ENCODE results near the gene SNAPC3. TPM values are rescaled to one million over a fixed set of nuclear protein-coding genes. Genes with fewer than 3 reads are reported as not detected.

SNAPC3 gene
- total RNA-seq, 2 donors from 2014 or later, result 41.3 to 52.5 TPM

DNA sequence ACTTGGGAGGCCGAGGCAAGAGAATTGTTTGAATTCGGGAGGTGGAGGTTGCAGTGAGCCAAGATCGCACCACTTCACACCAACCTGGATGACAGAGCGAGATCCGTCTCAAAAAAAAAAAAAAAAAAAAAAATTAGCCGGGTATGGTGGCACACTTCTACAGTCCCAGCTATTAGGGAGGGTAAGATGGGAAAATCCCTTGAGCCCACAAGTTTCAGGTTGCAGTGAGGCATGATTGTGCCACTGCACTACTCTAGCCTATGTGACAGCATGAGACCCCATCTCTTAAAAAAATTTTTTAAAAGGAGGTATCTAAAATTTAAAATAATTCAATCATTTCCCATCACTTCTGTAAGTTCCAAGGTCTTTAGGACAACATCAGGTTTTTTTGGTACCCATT lies 62.1 kb downstream of the SNAPC3 start:
- H3K36me3 Mint-ChIP-seq (ENCODE audit: low read depth), result peaks cover 70% of the 10 kb centered on the region
- WGBS, 2 experiments (ENCODE audit: insufficient coverage in 1 of 2, insufficient read length in 1 of 2), result 91 to 94% methylated on average over 6 of the region's 6 CpGs
- H3K4me3 Mint-ChIP-seq, result no peak overlapping the region
- TF ChIP-seq, protein P1, sequence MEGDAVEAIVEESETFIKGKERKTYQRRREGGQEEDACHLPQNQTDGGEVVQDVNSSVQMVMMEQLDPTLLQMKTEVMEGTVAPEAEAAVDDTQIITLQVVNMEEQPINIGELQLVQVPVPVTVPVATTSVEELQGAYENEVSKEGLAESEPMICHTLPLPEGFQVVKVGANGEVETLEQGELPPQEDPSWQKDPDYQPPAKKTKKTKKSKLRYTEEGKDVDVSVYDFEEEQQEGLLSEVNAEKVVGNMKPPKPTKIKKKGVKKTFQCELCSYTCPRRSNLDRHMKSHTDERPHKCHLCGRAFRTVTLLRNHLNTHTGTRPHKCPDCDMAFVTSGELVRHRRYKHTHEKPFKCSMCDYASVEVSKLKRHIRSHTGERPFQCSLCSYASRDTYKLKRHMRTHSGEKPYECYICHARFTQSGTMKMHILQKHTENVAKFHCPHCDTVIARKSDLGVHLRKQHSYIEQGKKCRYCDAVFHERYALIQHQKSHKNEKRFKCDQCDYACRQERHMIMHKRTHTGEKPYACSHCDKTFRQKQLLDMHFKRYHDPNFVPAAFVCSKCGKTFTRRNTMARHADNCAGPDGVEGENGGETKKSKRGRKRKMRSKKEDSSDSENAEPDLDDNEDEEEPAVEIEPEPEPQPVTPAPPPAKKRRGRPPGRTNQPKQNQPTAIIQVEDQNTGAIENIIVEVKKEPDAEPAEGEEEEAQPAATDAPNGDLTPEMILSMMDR (conservative IDR thresholded peaks at IDR 0.05), result no peak
- no peaks in the 10 kb centered on the region for H3K27me3 ChIP-seq (ENCODE audit: control insufficient read depth, insufficient read depth, low read length, poor library complexity, severe bottlenecking)
- no peaks in the 10 kb centered on the region for H3K9me3 Mint-ChIP-seq
- no peaks in the 10 kb centered on the region for H3K27me3 Mint-ChIP-seq (ENCODE audit: insufficient read depth)
- no peak overlapping the region for H3K4me3 ChIP-seq (ENCODE audit: low read length)
- H3K27ac Mint-ChIP-seq, result no peak overlapping the region
- no peak overlapping the region for H3K27ac ChIP-seq (ENCODE audit: low read depth, low read length)
- peaks cover 86% of the 10 kb centered on the region for H3K36me3 ChIP-seq (ENCODE audit: control insufficient read depth, insufficient read depth, low read length)
- H3K4me1 ChIP-seq (ENCODE audit: control insufficient read depth, insufficient read depth, low read length), result no peaks in the 10 kb centered on the region
- H3K9ac ChIP-seq (ENCODE audit: extremely low read depth, low read length, poor library complexity, severe bottlenecking), result no peak overlapping the region
- H3K9me3 ChIP-seq (ENCODE audit: control insufficient read depth, low read length), result no peaks in the 10 kb centered on the region
- DNase-seq, result no peak
- H3K4me1 Mint-ChIP-seq, result peaks cover 4% of the 10 kb centered on the region

DNA sequence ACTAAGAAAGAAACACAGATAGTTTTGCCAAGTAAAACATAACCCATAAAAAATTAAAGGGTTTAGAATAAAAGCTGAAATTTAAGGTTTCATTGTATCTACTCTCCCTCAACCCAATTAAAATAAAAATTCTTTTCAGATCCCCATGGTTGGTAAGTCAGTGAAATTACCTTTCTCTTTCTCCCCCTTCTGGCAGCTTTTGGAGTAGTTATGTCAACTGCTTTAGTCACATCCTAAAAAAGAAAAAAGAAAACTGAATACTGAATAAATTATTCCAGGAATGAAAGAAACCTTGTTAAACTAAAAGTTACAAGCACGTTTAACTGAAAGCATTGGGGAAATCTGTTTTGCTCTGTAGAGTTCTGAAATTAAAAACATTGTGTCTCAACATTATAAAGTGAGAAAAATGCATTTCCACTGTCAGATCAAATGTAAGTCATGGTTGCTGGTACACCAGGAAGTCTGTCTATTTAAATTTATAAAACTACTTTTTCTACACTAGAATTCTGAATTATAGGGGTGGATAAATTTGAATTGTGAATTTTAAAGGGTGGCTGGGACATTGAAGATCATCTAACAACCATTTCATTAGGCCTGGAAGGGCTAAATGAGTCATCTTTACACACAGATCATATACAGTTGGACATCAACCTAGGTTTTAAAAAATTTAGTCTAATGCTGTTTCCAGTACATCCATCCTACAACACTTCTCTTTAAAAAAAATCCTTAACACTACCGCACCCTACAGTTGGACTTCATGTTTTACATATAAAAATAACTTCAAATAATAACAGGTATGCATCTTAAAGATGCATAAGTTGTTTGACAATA lies 63.4 kb downstream of the SNAPC3 start:
- Mint-ChIP-seq H3K36me3 (ENCODE audit: low read depth) (peaks cover 77% of the 10 kb centered on the region), H3K9me3 (peaks cover 5% of the 10 kb centered on the region), H3K27ac (no peak overlapping the region), H3K4me1 (peaks cover 2% of the 10 kb centered on the region), H3K27me3 (ENCODE audit: insufficient read depth) (no peaks in the 10 kb centered on the region), H3K4me3 (no peak overlapping the region)
- Histone ChIP-seq H3K4me3 (ENCODE audit: low read length) (no peak overlapping the region), H3K4me1 (ENCODE audit: control insufficient read depth, insufficient read depth, low read length) (no peaks in the 10 kb centered on the region), H3K9me3 (ENCODE audit: control insufficient read depth, low read length) (peaks cover 8% of the 10 kb centered on the region), H3K36me3 (ENCODE audit: control insufficient read depth, insufficient read depth, low read length) (peaks cover 86% of the 10 kb centered on the region), H3K9ac (ENCODE audit: extremely low read depth, low read length, poor library complexity, severe bottlenecking) (no peak overlapping the region), H3K27me3 (ENCODE audit: control insufficient read depth, insufficient read depth, low read length, poor library complexity, severe bottlenecking) (no peaks in the 10 kb centered on the region), H3K27ac (ENCODE audit: low read depth, low read length) (no peak overlapping the region)
- TF ChIP-seq, protein P1 (conservative IDR thresholded peaks at IDR 0.05), result peak; percentile 74
- DNase-seq, result no peak
- 80 to 88% methylated on average over 1 of the region's 2 CpGs for WGBS, 2 experiments (ENCODE audit: insufficient coverage in 1 of 2, insufficient read length in 1 of 2)

- TF ChIP-seq, protein P1 (conservative IDR thresholded peaks at IDR 0.05), result no peak
- Histone ChIP-seq H3K4me1 (ENCODE audit: control insufficient read depth, insufficient read depth, low read length) (no peaks in the 10 kb centered on the region), H3K9me3 (ENCODE audit: control insufficient read depth, low read length) (peaks cover 57% of the 10 kb centered on the region), H3K27me3 (ENCODE audit: control insufficient read depth, insufficient read depth, low read length, poor library complexity, severe bottlenecking) (no peaks in the 10 kb centered on the region), H3K9ac (ENCODE audit: extremely low read depth, low read length, poor library complexity, severe bottlenecking) (no peak overlapping the region), H3K27ac (ENCODE audit: low read depth, low read length) (no peak overlapping the region), H3K4me3 (ENCODE audit: low read length) (peak overlapping the region; percentile 35), H3K36me3 (ENCODE audit: control insufficient read depth, insufficient read depth, low read length) (peaks cover 93% of the 10 kb centered on the region)
- no peaks in the 10 kb centered on the region for H3K4me1 Mint-ChIP-seq
- H3K27ac Mint-ChIP-seq, result no peak overlapping the region
- no peak for DNase-seq
- H3K27me3 Mint-ChIP-seq (ENCODE audit: insufficient read depth), result no peaks in the 10 kb centered on the region
- peaks cover 88% of the 10 kb centered on the region for H3K36me3 Mint-ChIP-seq (ENCODE audit: low read depth)
- 100% methylated on average over 1 of the region's 1 CpG; no CpG with 5 or more reads in 1 of the 2 experiments for WGBS, 2 experiments (ENCODE audit: insufficient coverage in 1 of 2, insufficient read length in 1 of 2)
- no peak overlapping the region for H3K4me3 Mint-ChIP-seq
- peaks cover 38% of the 10 kb centered on the region for H3K9me3 Mint-ChIP-seq
These were observed 69.3 kb downstream of the SNAPC3 start for GRCh38 chr9:15491950-15492349.

Measured in endodermal cell (in vitro differentiated cells).